Thyroid gland (tissue), 4 donors: ENCODE data around the gene NPHP4. TPM values are rescaled to one million over a fixed set of nuclear protein-coding genes. Genes with fewer than 3 reads are reported as not detected.

Experiments
- DNase-seq, 2 donors: peaks; one replicate each; pipeline ENCODE4 v3.0.0-alpha.2; 2019
- H3K27ac ChIP-seq, 3 donors: fragments of 200-600 bp; sonication (generic); 1 replicate in 2 of 3; 2 replicates in 1 of 3; pipeline ENCODE4 v1.5.1; 2016 to 2019; ENCODE audit warnings: mild to moderate bottlenecking in 1 of 3, moderate library complexity in 1 of 3
- H3K27me3 ChIP-seq: fragments of 200-600 bp; sonication (generic); one replicate; pipeline ENCODE4 v1.5.1; 2019
- H3K36me3 ChIP-seq, 2 donors: fragments of 200-600 bp; sonication (generic); one replicate each; pipeline ENCODE4 v1.5.1; 2016 to 2019
- H3K4me1 ChIP-seq, 2 donors: fragments of 200-600 bp; sonication (generic); one replicate each; pipeline ENCODE4 v1.5.1; 2017 to 2019
- H3K4me3 ChIP-seq, 3 donors: fragments of 200-600 bp; sonication (generic); replicated peaks in 1 of 3; 1 replicate in 2 of 3; 2 replicates in 1 of 3; pipeline ENCODE4 v1.5.1; 2016; ENCODE audit warnings: mild to moderate bottlenecking in 1 of 3
- H3K9me3 ChIP-seq: fragments of 200-600 bp; sonication (generic); one replicate; pipeline ENCODE4 v1.5.1; 2017
- CTCF ChIP-seq, 6 experiments: fragments of 200-600 bp in 3 of 6; fragments of 450-650 bp in 3 of 6; sonication (generic) in 3 of 6; IDR thresholded peaks; one replicate each; pipeline ENCODE4 v1.5.1; 2016 to 2019; ENCODE audit warnings: antibody characterized with exemption in 6 of 6, mild to moderate bottlenecking in 2 of 6, inconsistent platforms in 1 of 6, moderate library complexity in 1 of 6
- POLR2A ChIP-seq, 2 donors: fragments of 450-650 bp; IDR thresholded peaks; one replicate each; pipeline ENCODE4 v1.6.1; 2017; ENCODE audit warnings: antibody characterized with exemption in 2 of 2, mild to moderate bottlenecking in 2 of 2, moderate library complexity in 1 of 2
- WGBS, 2 donors: methylation state at CpG; one replicate each; pipeline ENCODE4 v1.1.5; 2017; 5-methylcytosine and 5-hydroxymethylcytosine counted together
- intact Hi-C: fragments of 100-400 bp; cut with DNase I; formaldehyde crosslinking; loops from one replicate; pipeline ENCODE4 v1.15.1; 2023
- total RNA-seq, 4 donors: library from RNA; depleted of rRNA; stranded (reverse); fragments of >200 nt; gene quantifications; one replicate each; pipeline ENCODE4 v1.2.3, GENCODE V29; 2016

The NPHP4 gene
- total RNA-seq, 4 donors from 2014 or later: 24.3 to 48.3 (median 30.4) TPM

- Histone ChIP-seq H3K36me3 (no peaks in the 10 kb centered on the region), H3K4me1 (no peaks in the 10 kb centered on the region), H3K27ac (no peak overlapping the region), H3K9me3 (no peaks in the 10 kb centered on the region), H3K4me3 (no peak overlapping the region), H3K27me3 (no peaks in the 10 kb centered on the region)
- intact Hi-C loops: no loop called here
- TF ChIP-seq CTCF (IDR thresholded peaks at IDR 0.05): no peak
- TF ChIP-seq POLR2A (IDR thresholded peaks at IDR 0.05): no peak
- DNase-seq: no peak
- WGBS, 2 donors: 68 to 78% methylated on average over 24 of the region's 24 CpGs
These were observed 11.6 kb upstream of the NPHP4 start for GRCh38 chr1:6003568-6004411.

GRCh38 chr1:6002714-6003501 is 10.7 kb upstream of the NPHP4 start:
- WGBS, 2 donors: 55 to 65% methylated on average over 22 to 27 of the region's 33 CpGs
- H3K27ac ChIP-seq: no peak overlapping the region
- H3K36me3 ChIP-seq: no peaks in the 10 kb centered on the region
- H3K27me3 ChIP-seq: no peaks in the 10 kb centered on the region
- no peak overlapping the region for H3K4me3 ChIP-seq
- intact Hi-C loops: no loop called here
- H3K4me1 ChIP-seq: no peaks in the 10 kb centered on the region
- DNase-seq: no peak
- no peak for TF ChIP-seq POLR2A (IDR thresholded peaks at IDR 0.05)
- TF ChIP-seq CTCF (IDR thresholded peaks at IDR 0.05): no peak
- no peaks in the 10 kb centered on the region for H3K9me3 ChIP-seq

GRCh38 chr1:6001992-6002576 is 9.9 kb upstream of the NPHP4 start:
- Histone ChIP-seq H3K9me3 (no peaks in the 10 kb centered on the region), H3K27ac (no peak overlapping the region), H3K4me1 (no peaks in the 10 kb centered on the region), H3K27me3 (no peaks in the 10 kb centered on the region), H3K36me3 (no peaks in the 10 kb centered on the region), H3K4me3 (no peak overlapping the region)
- peak; percentile 60 to 71 for DNase-seq
- WGBS, 2 donors: 31 to 40% methylated on average over 12 to 13 of the region's 13 CpGs
- intact Hi-C loops: no loop called here
- TF ChIP-seq CTCF (IDR thresholded peaks at IDR 0.05) (no peak), POLR2A (IDR thresholded peaks at IDR 0.05) (no peak)

GRCh38 chr1:6000444-6001288 is 8.4 kb upstream of the NPHP4 start:
- H3K9me3 ChIP-seq: no peaks in the 10 kb centered on the region
- no peaks in the 10 kb centered on the region for H3K36me3 ChIP-seq
- no peak overlapping the region for H3K4me3 ChIP-seq
- H3K27ac ChIP-seq: no peak overlapping the region
- TF ChIP-seq CTCF (IDR thresholded peaks at IDR 0.05) (no peak), POLR2A (IDR thresholded peaks at IDR 0.05) (no peak)
- WGBS, 2 donors: 86 to 91% methylated on average over 16 to 17 of the region's 17 CpGs
- DNase-seq: no peak
- intact Hi-C loops: no loop called here
- no peaks in the 10 kb centered on the region for H3K27me3 ChIP-seq
- no peaks in the 10 kb centered on the region for H3K4me1 ChIP-seq
